H1 (cell line): Measurements from ENCODE around the gene SYT2. TPM values are rescaled to one million over a fixed set of nuclear protein-coding genes. Genes with fewer than 3 reads are reported as not detected.
A peak's percentile ranks its signal among the peaks of the same experiment; 100 is the strongest.

Experiments used
- CHD1 ChIP-seq: IDR thresholded peaks from 2 replicates; pipeline ENCODE4 v1.6.1; 2012; ENCODE audit warnings: low read depth, low read length, improper control_type of control experiment
- EGR1 ChIP-seq: IDR thresholded peaks from 2 replicates; pipeline ENCODE4 v1.6.1; 2011; ENCODE audit warnings: low read depth, low read length, borderline replicate concordance
- JUND ChIP-seq: IDR thresholded peaks from 2 replicates; pipeline ENCODE4 v1.6.1; 2011; ENCODE audit warnings: mild to moderate bottlenecking, improper control_type of control experiment, low read length
- KDM1A ChIP-seq: fragments of 200-600, 300-600 bp; sonication (generic); IDR thresholded peaks from 2 replicates; pipeline ENCODE4 v1.7.1; 2016; ENCODE audit warnings: mild to moderate bottlenecking, low read length, borderline replicate concordance
- POLR2A ChIP-seq, 2 experiments: IDR thresholded peaks; 1 replicate in 1 of 2; 2 replicates in 1 of 2; pipeline ENCODE4 v1.6.1; 2011; ENCODE audit warnings: low read depth in 2 of 2, low read length in 2 of 2, mild to moderate bottlenecking in 2 of 2; ENCODE audit errors: control extremely low read depth in 1 of 2
- POU5F1 ChIP-seq: IDR thresholded peaks from 2 replicates; pipeline ENCODE4 v1.6.1; 2011; ENCODE audit warnings: low read depth, mild to moderate bottlenecking, low read length, moderate library complexity
- RAD21 ChIP-seq, 2 experiments: IDR thresholded peaks in 1 of 2; conservative IDR thresholded peaks in 1 of 2; 2 replicates each; pipeline ENCODE4 v1.6.1; 2011; ENCODE audit warnings: low read depth in 2 of 2, low read length in 2 of 2, improper control_type of control experiment in 1 of 2, inconsistent platforms in 1 of 2, mild to moderate bottlenecking in 1 of 2, moderate library complexity in 1 of 2
- RNF2 ChIP-seq: fragments of 200-900, 300-1000 bp; sonication (generic); IDR thresholded peaks from 2 replicates; pipeline ENCODE4 v1.7.1; 2016; ENCODE audit warnings: borderline replicate concordance, low read depth, mild to moderate bottlenecking, antibody characterized with exemption, low read length; ENCODE audit not compliant: poor library complexity, severe bottlenecking; ENCODE audit errors: missing control alignments
- SP1 ChIP-seq: IDR thresholded peaks from 2 replicates; pipeline ENCODE4 v1.6.1; 2011; ENCODE audit warnings: low read depth, low read length
- polyA plus RNA-seq, 7 experiments: library from polyadenylated mRNA; depleted of rRNA in 3 of 7; stranded (reverse) in 5 of 7; unstranded in 2 of 7; fragments of >200 nt in 5 of 7; fragments of 200-250 nt in 2 of 7; gene quantifications; 1 replicate in 5 of 7; 2 replicates in 1 of 7; 4 replicates in 1 of 7; pipeline versions ENCODE4 v1.2.1 to v1.2.3, GENCODE V29; 2011 to 2013; ENCODE audit warnings: missing spikeins in 2 of 7, mixed read lengths in 2 of 7
- total RNA-seq: library from RNA; stranded (reverse); fragmentation: NEBNext Ultra II Directional; extraction: Animal tissue kit (Norgen Biotek cat#: 25700); gene quantifications from 2 replicates; pipeline ENCODE4 v1.2.1, GENCODE V29; 2021
- TF ChIP-seq, protein P1 (sequence below): IDR thresholded peaks from 2 replicates; pipeline ENCODE4 v1.6.1; 2011; ENCODE audit warnings: low read length, improper control_type of control experiment
- TF ChIP-seq, protein P2 (sequence below): fragments of 300-600 bp; sonication (generic); IDR thresholded peaks from 2 replicates; pipeline ENCODE4 v1.7.1; 2012; ENCODE audit warnings: low read length, moderate library complexity, mild to moderate bottlenecking, inconsistent platforms; ENCODE audit not compliant: insufficient replicate concordance

The SYT2 gene
- total and polyA plus RNA-seq, 2 of the 8 experiments (the other 6 are each of a cell fraction or from before 2014, with no cell fraction given) = 2.8 to 11.0 TPM

DNA sequence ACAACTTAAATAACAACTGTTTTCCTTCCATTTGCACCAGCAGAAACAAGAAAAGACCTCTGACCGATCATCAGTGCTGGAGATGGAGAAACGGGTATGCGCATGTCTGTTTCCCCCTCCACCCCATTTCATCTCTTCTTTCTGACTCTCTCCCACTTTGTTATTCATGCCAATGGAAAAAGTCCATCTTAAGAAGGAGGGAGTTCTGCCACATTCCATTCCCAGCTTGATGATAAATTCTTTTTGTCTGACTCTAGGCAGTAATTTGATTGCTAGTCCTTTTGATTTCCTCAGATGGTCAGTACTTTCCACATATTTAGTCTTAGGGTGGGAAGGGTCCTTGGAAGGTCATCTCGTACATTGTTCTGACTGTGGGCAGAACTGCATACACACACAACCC lies 142.5 kb downstream of the SYT2 start (continued):
- TF ChIP-seq RNF2 (no peak), EGR1 (no peak), POU5F1 (peak; percentile 100), SP1 (peak; percentile 83), JUND (peak; percentile 33; the same call in 1 of the 2 replicates), RAD21 (IDR thresholded peaks at IDR 0.05 in 1 of 2, conservative IDR thresholded peaks at IDR 0.05 in 1 of 2; ENCODE audit: low read depth in 2 of 2, low read length in 2 of 2) (no peak), KDM1A (no peak), POLR2A (IDR thresholded peaks at IDR 0.05; ENCODE audit: control extremely low read depth in 1 of 2, low read depth in 2 of 2, low read length in 2 of 2) (peak in 1 of 2 experiments; percentile 35; a peak in 1 of 3 replicates), CHD1 (no peak)
- TF ChIP-seq, protein P1, sequence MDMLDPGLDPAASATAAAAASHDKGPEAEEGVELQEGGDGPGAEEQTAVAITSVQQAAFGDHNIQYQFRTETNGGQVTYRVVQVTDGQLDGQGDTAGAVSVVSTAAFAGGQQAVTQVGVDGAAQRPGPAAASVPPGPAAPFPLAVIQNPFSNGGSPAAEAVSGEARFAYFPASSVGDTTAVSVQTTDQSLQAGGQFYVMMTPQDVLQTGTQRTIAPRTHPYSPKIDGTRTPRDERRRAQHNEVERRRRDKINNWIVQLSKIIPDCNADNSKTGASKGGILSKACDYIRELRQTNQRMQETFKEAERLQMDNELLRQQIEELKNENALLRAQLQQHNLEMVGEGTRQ = no peak
- TF ChIP-seq, protein P2, sequence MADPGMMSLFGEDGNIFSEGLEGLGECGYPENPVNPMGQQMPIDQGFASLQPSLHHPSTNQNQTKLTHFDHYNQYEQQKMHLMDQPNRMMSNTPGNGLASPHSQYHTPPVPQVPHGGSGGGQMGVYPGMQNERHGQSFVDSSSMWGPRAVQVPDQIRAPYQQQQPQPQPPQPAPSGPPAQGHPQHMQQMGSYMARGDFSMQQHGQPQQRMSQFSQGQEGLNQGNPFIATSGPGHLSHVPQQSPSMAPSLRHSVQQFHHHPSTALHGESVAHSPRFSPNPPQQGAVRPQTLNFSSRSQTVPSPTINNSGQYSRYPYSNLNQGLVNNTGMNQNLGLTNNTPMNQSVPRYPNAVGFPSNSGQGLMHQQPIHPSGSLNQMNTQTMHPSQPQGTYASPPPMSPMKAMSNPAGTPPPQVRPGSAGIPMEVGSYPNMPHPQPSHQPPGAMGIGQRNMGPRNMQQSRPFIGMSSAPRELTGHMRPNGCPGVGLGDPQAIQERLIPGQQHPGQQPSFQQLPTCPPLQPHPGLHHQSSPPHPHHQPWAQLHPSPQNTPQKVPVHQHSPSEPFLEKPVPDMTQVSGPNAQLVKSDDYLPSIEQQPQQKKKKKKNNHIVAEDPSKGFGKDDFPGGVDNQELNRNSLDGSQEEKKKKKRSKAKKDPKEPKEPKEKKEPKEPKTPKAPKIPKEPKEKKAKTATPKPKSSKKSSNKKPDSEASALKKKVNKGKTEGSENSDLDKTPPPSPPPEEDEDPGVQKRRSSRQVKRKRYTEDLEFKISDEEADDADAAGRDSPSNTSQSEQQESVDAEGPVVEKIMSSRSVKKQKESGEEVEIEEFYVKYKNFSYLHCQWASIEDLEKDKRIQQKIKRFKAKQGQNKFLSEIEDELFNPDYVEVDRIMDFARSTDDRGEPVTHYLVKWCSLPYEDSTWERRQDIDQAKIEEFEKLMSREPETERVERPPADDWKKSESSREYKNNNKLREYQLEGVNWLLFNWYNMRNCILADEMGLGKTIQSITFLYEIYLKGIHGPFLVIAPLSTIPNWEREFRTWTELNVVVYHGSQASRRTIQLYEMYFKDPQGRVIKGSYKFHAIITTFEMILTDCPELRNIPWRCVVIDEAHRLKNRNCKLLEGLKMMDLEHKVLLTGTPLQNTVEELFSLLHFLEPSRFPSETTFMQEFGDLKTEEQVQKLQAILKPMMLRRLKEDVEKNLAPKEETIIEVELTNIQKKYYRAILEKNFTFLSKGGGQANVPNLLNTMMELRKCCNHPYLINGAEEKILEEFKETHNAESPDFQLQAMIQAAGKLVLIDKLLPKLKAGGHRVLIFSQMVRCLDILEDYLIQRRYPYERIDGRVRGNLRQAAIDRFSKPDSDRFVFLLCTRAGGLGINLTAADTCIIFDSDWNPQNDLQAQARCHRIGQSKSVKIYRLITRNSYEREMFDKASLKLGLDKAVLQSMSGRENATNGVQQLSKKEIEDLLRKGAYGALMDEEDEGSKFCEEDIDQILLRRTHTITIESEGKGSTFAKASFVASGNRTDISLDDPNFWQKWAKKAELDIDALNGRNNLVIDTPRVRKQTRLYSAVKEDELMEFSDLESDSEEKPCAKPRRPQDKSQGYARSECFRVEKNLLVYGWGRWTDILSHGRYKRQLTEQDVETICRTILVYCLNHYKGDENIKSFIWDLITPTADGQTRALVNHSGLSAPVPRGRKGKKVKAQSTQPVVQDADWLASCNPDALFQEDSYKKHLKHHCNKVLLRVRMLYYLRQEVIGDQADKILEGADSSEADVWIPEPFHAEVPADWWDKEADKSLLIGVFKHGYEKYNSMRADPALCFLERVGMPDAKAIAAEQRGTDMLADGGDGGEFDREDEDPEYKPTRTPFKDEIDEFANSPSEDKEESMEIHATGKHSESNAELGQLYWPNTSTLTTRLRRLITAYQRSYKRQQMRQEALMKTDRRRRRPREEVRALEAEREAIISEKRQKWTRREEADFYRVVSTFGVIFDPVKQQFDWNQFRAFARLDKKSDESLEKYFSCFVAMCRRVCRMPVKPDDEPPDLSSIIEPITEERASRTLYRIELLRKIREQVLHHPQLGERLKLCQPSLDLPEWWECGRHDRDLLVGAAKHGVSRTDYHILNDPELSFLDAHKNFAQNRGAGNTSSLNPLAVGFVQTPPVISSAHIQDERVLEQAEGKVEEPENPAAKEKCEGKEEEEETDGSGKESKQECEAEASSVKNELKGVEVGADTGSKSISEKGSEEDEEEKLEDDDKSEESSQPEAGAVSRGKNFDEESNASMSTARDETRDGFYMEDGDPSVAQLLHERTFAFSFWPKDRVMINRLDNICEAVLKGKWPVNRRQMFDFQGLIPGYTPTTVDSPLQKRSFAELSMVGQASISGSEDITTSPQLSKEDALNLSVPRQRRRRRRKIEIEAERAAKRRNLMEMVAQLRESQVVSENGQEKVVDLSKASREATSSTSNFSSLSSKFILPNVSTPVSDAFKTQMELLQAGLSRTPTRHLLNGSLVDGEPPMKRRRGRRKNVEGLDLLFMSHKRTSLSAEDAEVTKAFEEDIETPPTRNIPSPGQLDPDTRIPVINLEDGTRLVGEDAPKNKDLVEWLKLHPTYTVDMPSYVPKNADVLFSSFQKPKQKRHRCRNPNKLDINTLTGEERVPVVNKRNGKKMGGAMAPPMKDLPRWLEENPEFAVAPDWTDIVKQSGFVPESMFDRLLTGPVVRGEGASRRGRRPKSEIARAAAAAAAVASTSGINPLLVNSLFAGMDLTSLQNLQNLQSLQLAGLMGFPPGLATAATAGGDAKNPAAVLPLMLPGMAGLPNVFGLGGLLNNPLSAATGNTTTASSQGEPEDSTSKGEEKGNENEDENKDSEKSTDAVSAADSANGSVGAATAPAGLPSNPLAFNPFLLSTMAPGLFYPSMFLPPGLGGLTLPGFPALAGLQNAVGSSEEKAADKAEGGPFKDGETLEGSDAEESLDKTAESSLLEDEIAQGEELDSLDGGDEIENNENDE = no peak
